Measurements from ENCODE around the gene FPR2. TPM values are rescaled to one million over a fixed set of nuclear protein-coding genes. Genes with fewer than 3 reads are reported as not detected.
A peak's percentile ranks its signal among the peaks of the same experiment; 100 is the strongest.

FPR2 gene, protein sequence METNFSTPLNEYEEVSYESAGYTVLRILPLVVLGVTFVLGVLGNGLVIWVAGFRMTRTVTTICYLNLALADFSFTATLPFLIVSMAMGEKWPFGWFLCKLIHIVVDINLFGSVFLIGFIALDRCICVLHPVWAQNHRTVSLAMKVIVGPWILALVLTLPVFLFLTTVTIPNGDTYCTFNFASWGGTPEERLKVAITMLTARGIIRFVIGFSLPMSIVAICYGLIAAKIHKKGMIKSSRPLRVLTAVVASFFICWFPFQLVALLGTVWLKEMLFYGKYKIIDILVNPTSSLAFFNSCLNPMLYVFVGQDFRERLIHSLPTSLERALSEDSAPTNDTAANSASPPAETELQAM
- total RNA-seq, result not detected

DNA sequence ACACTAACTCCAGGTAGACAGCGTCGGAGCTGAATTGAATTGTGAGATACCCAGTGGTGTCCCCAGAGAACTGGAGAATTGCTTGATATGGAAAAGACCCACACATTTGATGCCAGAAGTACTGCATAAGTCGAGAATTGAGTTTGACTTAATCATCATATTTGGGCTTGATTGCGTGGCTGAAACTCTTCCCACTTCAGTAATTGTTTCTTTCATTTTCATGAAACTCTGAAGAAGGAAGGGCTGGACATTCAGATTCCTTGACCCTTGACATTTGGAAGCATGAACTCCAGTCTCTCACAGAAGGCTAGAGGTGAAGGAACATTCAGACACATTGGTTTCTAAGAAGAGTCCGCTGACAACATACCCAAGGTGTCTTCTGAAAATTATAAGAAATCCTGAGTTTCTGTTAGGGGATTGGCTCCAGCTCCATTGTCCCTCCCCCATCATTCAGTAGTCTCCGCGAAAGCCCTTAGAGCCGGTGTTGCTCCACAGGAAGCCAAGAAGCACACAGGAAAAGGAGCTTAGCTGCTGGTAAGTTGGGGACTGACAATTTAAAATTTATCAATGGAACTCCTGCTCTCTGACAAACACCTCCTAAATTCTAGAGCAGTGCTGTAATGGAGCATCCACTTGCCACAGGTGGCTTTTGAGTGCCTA lies at the start of gene FPR2:
Gene FPR2, plus strand, starts transcription at position 484 of the 660 bp plus-strand sequence. CDS start 7,479 bp downstream, outside the sequence.
- ChIA-PET CTCF (no interaction called here), POLR2A (no interaction called here)
- Mint-ChIP-seq H3K4me1 (ENCODE audit: low read depth) (no peaks in the 10 kb centered on the region), H3K36me3 (no peaks in the 10 kb centered on the region), H3K27ac (no peak within 1 kb of the TSS), H3K9me3 (peaks cover 3% of the 10 kb centered on the region), H3K27me3 (peaks cover 17% of the 10 kb centered on the region), H3K4me3 (no peak within 1 kb of the TSS)
- intact Hi-C loops (cut with micrococcal nuclease), result no loop called here
- no peak for DNase-seq

GRCh38 chr19:51711702-51712101 lies 49.3 kb upstream of the FPR2 start:
- Mint-ChIP-seq H3K36me3 (peaks cover 9% of the 10 kb centered on the region), H3K9me3 (no peaks in the 10 kb centered on the region), H3K27ac (no peak overlapping the region), H3K27me3 (peaks cover 7% of the 10 kb centered on the region), H3K4me1 (ENCODE audit: low read depth) (no peaks in the 10 kb centered on the region), H3K4me3 (no peak overlapping the region)
- DNase-seq, result no peak
- ChIA-PET POLR2A (no interaction called here), CTCF (interaction anchor here (0.6 kb wide), 1 partner anchor 131 kb away, joined by 3 read pairs; no protein-coding TSS in a partner anchor)
- intact Hi-C loops (cut with micrococcal nuclease), result loop anchor here (5.0 kb wide), 1 partner anchor 66 kb away; no protein-coding TSS in a partner anchor

GRCh38 chr19:51712461-51713081 lies 48.4 kb upstream of the FPR2 start:
- Mint-ChIP-seq H3K36me3 (peaks cover 4% of the 10 kb centered on the region), H3K27me3 (peaks cover 9% of the 10 kb centered on the region), H3K4me3 (no peak overlapping the region), H3K9me3 (no peaks in the 10 kb centered on the region), H3K4me1 (ENCODE audit: low read depth) (no peaks in the 10 kb centered on the region), H3K27ac (no peak overlapping the region)
- peak; percentile 26 for DNase-seq
- ChIA-PET POLR2A (no interaction called here), CTCF (no interaction called here)
- intact Hi-C loops (cut with micrococcal nuclease), result loop anchor here (5.0 kb wide), 1 partner anchor 65 kb away; no protein-coding TSS in a partner anchor

GRCh38 chr19:51713319-51714285 lies 47.4 kb upstream of the FPR2 start:
- peaks cover 14% of the 10 kb centered on the region for H3K27me3 Mint-ChIP-seq
- no peaks in the 10 kb centered on the region for H3K36me3 Mint-ChIP-seq
- no peaks in the 10 kb centered on the region for H3K9me3 Mint-ChIP-seq
- intact Hi-C loops (cut with micrococcal nuclease), result loop anchor here (5.0 kb wide), 1 partner anchor 64 kb away; no protein-coding TSS in a partner anchor
- H3K4me3 Mint-ChIP-seq, result no peak overlapping the region
- CTCF ChIA-PET, result no interaction called here
- H3K4me1 Mint-ChIP-seq (ENCODE audit: low read depth), result no peaks in the 10 kb centered on the region
- POLR2A ChIA-PET, result no interaction called here
- DNase-seq, result no peak
- H3K27ac Mint-ChIP-seq, result no peak overlapping the region

DNA sequence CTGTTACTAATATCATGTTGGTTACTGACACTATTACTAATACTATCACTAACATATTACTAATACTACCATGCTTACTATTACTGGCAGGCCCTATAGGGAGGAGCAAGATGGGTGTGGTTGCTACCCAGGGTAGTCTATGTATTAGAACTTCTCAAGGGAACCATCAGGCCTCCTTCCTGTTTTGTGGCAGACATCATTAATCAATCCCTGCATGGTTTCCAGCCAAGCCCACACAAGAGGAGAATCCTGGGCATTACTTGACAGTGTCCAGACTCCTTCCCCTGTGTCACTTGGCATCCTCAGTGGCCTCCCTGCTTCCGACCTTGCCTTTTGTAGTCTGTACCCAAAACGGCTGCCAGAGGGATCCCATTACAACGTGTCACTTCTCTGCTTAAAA lies 46.1 kb upstream of the FPR2 start:
- Mint-ChIP-seq H3K9me3 (no peaks in the 10 kb centered on the region), H3K36me3 (no peaks in the 10 kb centered on the region), H3K27ac (no peak overlapping the region), H3K4me3 (no peak overlapping the region), H3K4me1 (ENCODE audit: low read depth) (no peaks in the 10 kb centered on the region), H3K27me3 (peaks cover 19% of the 10 kb centered on the region)
- DNase-seq, result no peak
- CTCF ChIA-PET, result no interaction called here
- intact Hi-C loops (cut with micrococcal nuclease), result loop anchor here (5.0 kb wide), 1 partner anchor 62 kb away; no protein-coding TSS in a partner anchor
- POLR2A ChIA-PET, result no interaction called here

DNA sequence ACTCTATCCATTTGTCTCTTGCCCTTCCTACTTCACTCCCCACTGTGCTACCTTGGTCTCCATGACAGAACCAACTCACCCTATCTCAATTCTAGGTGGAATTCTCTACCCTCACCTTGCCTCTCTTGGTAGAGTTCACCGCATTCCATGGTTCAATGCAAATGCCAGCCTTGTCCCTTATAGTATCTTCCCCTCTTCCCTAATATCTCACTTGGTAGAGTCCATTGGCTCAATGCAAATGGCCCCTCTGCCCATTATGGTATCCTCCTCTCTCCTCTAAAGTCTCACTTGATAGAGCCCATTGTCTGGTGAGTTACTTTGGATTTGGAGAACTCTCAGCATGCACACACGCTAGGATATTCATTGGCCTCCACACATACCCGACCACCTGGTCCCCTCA lies 45.1 kb upstream of the FPR2 start:
- CTCF ChIA-PET, result no interaction called here
- intact Hi-C loops (cut with micrococcal nuclease), result no loop called here

DNA sequence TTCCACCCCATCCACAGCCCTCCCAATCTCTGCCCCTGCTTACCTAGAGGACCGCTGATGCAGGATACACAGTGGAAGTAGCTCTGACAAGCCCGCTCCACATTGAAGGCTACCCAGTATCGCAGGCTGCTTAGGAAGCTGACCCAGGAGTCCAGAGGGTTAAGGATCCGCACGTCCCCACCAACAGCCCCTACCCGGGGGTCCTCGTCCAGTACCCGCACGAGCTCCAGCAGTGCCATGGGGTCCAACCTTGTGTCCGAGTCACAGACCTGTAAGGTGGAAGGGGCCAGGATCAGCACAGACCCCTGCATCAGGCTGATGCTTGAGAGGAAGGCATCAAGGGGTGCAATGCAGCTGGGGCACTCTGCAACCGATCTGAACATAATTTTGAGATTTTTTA lies 44.1 kb upstream of the FPR2 start:
- Mint-ChIP-seq H3K36me3 (no peaks in the 10 kb centered on the region), H3K4me3 (no peak overlapping the region), H3K9me3 (no peaks in the 10 kb centered on the region), H3K27ac (no peak overlapping the region), H3K27me3 (peaks cover 22% of the 10 kb centered on the region), H3K4me1 (ENCODE audit: low read depth) (no peaks in the 10 kb centered on the region)
- ChIA-PET CTCF (no interaction called here), POLR2A (no interaction called here)
- no peak for DNase-seq
- intact Hi-C loops (cut with micrococcal nuclease), result no loop called here

More for the DNA sequence above, 45.1 kb upstream of the FPR2 start:
- Mint-ChIP-seq H3K4me3 (no peak overlapping the region), H3K27ac (no peak overlapping the region), H3K36me3 (no peaks in the 10 kb centered on the region), H3K27me3 (peaks cover 22% of the 10 kb centered on the region), H3K9me3 (no peaks in the 10 kb centered on the region), H3K4me1 (ENCODE audit: low read depth) (no peaks in the 10 kb centered on the region)
- DNase-seq, result no peak
- POLR2A ChIA-PET, result no interaction called here

DNA sequence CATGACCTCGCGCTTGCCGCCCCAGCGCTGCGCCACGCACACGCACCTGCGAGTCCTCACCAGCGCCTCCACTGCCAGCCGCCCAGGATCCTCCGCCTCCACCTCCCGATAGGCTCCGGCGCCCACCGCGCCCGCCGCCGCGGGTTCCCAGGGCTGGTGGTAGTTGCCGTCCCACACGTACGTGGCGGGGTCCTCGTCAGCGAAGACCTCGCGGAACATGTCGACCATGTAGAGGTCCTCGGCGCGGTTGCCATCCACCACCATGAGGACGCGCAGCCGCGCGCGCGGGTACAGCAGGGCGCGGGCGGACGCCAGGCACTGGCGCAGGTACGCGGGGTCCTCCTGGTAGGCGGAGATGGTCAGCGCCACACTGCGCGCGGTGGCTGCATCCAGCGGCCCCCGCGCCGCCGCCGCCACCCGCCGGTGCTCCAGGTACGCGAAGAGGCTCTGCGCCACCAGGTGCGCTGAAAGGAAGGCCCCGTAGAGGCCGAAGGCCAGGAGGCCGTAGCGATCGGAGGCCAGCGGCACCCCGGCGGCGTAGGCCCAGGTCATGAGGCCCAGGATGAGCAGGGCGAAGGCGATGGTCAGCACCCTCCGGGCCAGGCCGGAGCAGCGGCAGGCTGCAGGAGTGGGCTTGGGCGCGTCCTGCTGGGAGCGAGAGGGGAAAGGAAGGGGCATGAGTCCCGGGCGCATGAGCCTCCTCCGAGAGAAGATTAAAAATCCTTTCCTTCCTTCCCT lies 41.6 kb upstream of the FPR2 start:
- Mint-ChIP-seq H3K27me3 (peaks cover 34% of the 10 kb centered on the region), H3K4me3 (no peak overlapping the region), H3K36me3 (no peaks in the 10 kb centered on the region), H3K27ac (no peak overlapping the region), H3K9me3 (no peaks in the 10 kb centered on the region), H3K4me1 (ENCODE audit: low read depth) (no peaks in the 10 kb centered on the region)
- intact Hi-C loops (cut with micrococcal nuclease), result no loop called here
- DNase-seq, result no peak
- POLR2A ChIA-PET, result no interaction called here
- CTCF ChIA-PET, result no interaction called here

DNA sequence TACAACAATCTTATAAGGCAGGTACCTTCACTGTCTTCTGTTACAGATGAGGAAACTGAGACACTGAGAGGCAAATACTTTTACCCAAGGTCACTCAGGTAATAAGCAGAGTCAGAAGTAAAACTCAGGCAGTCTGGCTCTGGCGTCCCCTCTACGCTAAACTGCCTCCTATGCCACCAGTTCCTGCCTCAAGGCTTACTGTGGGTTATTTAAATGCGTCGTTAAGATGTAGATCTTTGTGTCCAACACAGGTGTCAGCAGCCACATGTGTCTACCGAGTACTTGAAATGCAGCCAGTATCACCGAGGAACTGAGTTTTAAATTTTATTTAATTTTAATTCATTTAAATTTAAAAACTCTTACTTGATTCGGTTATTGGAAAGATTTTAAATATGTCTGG lies 39.1 kb upstream of the FPR2 start:
- no peaks in the 10 kb centered on the region for H3K9me3 Mint-ChIP-seq
- no peak overlapping the region for H3K4me3 Mint-ChIP-seq
- H3K27me3 Mint-ChIP-seq, result peaks cover 48% of the 10 kb centered on the region
- no peaks in the 10 kb centered on the region for H3K36me3 Mint-ChIP-seq
- ChIA-PET POLR2A (no interaction called here), CTCF (no interaction called here)
- intact Hi-C loops (cut with micrococcal nuclease), result no loop called here
- DNase-seq, result no peak
- no peaks in the 10 kb centered on the region for H3K4me1 Mint-ChIP-seq (ENCODE audit: low read depth)
- no peak overlapping the region for H3K27ac Mint-ChIP-seq

DNA sequence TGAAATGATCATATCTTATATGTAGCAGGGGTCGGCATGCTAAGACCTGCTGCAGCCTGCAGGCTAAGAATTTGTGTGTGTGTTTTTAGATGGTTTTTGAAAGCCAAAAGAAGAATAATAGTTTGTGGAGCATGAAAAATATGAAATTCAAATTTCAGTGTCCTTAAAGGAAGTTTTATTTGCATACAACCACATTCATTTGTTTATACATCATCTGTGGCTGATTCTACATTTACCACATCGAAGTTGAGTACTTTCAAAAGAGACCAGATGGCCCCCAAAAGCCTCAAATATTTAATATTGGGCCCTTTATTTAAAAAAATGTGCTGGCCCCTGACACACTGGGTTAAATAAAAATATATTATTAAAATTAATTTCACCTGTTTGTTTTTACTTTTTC lies 38.5 kb upstream of the FPR2 start:
- Mint-ChIP-seq H3K9me3 (no peaks in the 10 kb centered on the region), H3K4me3 (no peak overlapping the region), H3K4me1 (ENCODE audit: low read depth) (no peaks in the 10 kb centered on the region), H3K27ac (no peak overlapping the region), H3K27me3 (peaks cover 50% of the 10 kb centered on the region), H3K36me3 (no peaks in the 10 kb centered on the region)
- CTCF ChIA-PET, result no interaction called here
- POLR2A ChIA-PET, result no interaction called here
- no peak for DNase-seq
- intact Hi-C loops (cut with micrococcal nuclease), result no loop called here

DNA sequence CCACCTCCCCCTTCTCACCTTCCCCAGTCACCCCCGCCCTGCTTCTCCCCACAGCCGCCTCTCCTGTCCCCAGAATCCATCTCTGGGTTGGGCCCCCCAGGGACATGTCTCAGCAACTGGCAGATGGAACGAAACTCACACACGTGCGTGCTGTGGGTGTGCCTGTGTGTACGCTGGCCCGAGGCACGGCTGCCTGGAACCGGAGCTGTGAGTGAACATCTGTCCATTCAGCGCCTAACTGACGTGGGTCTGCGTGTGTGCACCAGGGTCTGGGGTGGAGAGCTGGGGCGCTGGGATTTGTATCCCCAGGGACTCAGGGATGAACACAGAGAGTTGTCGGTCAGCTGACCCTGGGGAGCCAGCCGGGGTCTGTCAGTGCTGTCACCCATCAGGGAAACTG lies 36.4 kb upstream of the FPR2 start:
- Mint-ChIP-seq H3K4me1 (ENCODE audit: low read depth) (no peaks in the 10 kb centered on the region), H3K27ac (no peak overlapping the region), H3K27me3 (peaks cover 43% of the 10 kb centered on the region), H3K9me3 (peaks cover 3% of the 10 kb centered on the region), H3K4me3 (no peak overlapping the region), H3K36me3 (no peaks in the 10 kb centered on the region)
- intact Hi-C loops (cut with micrococcal nuclease), result no loop called here
- CTCF ChIA-PET, result no interaction called here
- POLR2A ChIA-PET, result no interaction called here
- no peak for DNase-seq

Measured in activated CD4-positive, alpha-beta memory T cell treated with anti-CD3 and anti-CD28 coated beads for 36 hours (primary cell).